ENCODE data around the gene CALML3.

The CALML3 gene

DNA sequence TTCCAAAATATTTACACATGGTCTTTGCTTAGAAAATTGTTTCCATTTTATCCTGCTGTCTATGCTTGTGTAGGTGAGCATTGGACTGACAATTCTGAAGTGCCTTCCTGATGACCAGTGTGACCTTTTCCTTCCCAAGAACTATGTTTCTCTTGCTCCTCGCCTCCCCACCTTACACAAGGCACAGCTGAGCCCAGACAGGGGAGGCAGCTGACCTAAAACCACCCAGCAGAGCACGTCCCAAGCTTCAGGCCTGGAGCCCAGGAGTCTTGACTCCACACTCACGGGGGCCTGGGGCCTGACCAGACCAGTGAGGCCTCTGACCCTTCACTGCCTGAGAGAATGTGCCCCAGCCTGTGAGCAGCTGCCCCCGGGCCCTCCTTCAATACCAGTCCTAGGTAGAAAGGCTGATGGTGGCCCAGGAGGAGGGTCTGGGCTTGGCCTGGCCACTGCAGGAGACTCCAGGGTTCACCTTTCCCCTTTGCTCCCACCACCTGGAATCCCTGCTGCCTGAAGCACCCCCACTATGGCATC lies 32.4 kb upstream of the CALML3 start:
- no peak for DNase-seq

DNA sequence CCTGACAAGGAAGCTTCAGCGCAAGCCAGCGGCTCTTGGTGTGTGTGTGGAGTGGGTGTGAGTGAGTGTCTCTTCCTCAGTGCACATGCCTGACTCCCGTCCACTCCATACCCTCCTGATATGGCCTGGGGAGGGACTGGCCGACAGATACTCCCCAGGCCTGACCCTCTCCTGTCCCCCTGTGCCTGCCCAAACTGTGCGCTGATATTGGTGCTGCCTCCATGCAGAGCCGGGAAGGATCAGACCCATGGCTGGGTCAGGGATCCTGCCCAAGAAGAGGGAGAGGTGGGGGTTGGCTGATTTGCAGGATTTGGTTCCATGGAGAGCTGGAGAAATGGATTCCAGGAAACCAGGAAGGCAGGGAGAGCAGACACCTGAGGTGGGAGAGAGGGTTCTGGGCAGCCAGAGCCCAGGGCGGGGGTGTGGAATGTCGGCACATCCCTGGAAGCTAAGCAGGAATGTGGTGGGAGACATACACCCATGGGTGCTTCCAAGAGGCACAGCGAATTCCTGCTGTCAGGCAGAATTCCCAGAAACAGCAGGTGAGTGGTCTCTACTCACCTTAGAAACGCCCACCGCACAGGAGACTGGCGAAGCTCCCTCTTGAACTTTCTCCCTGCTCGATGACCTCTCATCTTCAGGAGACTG lies 31.7 kb upstream of the CALML3 start:
- DNase-seq = no peak

DNA sequence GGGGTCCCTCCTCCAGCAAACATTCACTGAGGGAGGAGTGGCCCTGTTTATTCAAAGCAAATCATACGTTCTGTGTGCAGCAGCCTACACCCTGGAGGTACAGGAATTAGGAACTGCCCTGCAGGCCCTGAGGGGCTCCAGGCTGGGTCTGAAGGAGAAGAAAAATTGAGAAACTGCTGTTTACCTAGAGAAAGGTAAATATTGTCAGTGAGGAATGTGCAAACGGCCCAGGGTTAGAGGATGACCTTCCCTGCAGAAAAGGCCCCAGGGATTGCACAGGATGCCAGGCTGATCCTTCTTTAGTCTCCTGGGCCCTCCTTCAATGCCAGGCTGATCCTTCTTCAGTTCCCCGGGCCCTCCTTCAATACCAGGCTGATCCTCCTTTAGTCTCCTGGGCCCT lies 31.1 kb upstream of the CALML3 start:
- DNase-seq = no peak

DNA sequence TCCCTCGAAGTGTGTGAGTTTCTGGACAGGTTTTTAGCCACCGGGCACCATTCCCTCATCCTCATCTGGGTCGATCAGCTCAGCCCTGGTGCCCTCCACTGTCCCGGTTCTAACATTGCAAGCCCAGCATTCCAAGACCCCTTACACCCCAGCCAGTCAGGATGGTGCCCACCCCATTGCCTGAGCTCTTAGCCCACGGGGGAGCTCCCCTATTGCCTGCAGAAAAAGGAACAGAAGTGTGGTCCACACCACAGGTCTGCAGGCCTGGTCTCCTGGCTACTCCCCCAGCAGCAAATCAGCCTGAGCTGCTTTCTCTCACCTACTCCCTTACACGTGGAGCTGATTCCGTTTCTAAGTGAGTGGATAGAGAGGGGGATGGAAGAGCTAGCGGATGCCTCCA lies 30.1 kb upstream of the CALML3 start:
- no peak for DNase-seq

DNA sequence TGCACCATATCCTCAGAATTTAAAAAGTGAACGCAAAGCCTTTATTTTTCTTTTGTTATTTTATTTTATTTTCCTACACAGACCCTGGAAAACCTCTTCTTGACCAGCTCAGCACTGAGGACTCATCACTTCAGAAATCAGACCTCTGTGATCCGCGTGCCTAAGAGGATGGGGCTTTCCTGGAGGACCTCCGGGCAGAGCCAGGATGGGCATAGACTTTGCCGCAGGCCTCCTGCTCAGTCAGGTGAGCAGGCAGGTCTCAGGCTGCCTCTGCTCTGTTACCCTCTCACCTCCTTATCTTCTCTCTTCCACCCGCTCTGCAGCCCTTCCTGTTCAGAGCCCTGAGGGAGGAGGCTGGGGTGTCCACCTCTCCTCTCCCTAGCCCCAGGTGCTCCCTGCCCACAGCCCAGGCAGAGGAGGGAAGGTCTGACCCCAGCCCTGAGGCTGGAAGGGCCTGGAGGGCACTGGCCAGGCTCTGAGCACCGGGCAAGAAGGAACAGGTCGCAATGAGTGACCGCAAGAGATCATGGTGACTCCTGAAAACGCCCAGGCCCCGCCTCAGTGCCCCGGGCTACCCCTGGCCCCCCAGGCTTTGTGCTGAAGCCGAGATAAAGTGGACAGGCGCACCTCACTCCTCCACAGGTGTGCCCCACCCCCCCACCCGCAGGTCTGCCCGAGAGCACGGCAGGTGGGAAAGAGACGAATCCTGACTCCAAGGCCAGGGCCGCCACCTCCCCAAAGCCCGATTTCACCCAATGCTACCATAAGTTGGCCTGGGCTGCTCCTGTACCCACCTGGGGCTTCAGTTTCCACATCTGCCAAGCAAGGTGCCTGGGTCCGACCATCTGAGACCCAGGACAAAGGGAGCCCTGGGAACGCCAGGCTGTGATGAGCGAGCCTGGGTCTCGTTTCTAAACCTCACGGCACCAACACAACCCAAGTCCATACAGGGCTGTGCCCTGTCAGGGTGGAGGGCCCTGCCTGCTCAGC lies 28.2 kb upstream of the CALML3 start:
- no peak for DNase-seq

DNA sequence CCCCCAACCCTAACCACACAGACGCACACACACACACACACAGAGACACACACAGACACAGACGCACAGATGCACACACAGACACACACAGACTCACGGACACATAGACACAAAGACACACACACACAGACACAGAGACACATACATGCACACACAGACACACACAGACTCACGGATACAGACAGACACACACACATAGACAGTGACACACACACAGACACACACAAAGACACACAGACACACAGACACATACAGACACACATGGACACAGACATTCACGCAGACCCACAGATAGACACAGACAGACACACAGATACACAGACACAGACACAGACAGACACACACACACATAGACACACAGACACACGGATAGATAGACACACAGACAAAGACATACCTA lies 27.5 kb upstream of the CALML3 start:
- no peak for DNase-seq

DNA sequence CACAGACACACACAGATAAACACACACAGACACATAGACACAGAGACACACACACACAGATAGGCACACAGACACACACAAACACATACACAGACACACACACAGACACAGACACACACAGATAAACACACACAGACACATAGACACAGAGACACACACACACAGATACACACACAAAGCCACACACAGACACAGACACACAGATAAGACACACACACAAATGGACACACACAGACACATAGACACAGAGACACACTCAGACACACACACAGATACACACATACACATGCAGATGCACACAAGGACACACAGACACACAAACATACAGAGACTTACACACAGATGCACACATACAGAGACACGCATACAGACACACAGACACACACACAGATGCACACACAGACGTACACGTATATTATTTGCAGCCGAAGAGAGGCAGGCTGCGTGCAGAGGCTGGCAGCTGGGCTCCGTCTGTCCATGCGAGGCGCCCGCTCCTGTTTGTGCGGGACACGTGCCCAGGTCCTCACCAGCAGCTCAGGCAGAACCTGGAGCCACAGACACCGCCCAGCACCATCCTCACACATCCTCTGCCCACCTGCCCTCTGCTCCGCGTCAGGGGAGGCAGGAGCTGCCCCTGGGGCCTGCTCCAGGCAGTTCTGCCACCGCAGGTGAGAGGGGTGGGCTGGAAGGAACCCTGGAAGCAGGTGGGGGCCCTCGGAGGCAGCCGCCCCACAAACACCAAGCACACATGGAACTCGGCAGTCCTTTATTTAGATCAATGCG lies 26.6 kb upstream of the CALML3 start:
- DNase-seq = no peak

DNA sequence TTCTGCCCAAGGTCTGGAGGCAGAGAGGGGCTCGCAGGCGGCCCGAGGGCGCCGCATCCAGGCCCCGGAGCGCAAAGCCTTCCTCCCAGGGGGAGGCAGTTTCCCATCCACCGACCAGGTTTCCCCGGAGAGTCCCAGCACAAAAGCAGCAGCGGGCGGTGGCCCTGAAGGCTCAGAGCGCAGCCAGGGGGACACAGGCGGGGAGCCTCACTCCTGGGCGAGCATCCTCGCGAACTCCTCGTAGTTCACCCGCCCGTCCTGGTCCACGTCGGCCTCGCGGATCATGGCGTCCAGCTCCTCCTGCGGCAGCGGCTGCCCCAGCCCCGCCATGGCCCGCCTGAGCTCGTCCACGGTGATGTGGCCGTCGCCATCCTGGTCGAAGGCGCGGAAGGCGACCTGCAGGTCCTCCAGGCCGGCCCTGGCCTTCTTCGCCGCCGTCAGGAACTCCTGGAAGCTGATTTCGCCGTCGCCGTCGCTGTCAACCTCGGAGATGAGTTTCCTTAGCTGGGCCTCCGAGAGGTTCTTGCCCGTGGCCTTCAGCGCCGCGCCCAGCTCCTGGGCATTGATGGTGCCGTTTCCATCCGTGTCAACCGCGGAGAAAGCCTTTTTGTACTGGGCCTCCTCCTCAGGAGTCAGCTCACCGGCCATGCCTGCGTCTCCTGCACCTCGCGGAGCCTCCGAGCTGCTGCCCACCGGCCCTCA lies 25.8 kb upstream of the CALML3 start:
- no peak for DNase-seq

DNA sequence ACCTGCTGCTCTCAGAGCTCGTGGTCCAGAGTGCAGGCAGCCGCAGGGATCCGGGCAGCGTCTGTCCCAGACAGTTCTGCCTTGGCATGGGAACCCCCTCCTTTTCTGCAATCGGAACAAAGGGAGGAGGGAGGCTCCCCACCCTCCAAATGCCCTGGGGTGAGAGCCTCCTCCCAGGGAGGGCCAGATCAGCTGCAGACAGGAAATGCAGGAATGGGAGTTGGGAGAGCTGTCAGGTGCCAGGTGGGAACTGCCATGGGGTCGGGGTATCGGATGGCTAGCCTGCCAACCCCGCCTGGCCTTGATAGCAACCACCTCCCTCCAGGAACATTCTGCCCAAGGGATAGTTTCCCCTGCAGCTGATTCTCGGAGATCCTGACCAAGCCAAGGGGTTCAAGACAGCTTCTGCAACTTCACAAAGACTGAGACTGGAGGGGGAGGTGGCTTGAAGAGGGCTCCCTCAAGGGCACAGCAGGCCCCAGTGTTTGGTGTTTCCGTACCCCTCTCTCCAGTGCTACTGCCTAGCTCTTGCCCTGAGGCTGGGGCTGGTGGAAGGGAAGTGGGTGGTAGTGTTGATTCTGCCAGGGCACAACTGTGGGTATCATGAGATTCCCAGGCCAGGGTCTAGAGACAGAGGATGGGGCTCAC lies 25.1 kb upstream of the CALML3 start, which contains the start of gene CALML5:
TSS of gene CALML5 (minus strand) at position 78 of the 648 bp plus-strand sequence. CDS start 132 bp downstream, outside the sequence.
- DNase-seq = no peak

- DNase-seq = no peak
These were observed 24.5 kb upstream of the CALML3 start for GRCh38 chr10:5500162-5500670.

- no peak for DNase-seq
These were observed 23.9 kb upstream of the CALML3 start for GRCh38 chr10:5500910-5501309.

- no peak for DNase-seq
These were observed 22.7 kb upstream of the CALML3 start for GRCh38 chr10:5502061-5502521.

DNA sequence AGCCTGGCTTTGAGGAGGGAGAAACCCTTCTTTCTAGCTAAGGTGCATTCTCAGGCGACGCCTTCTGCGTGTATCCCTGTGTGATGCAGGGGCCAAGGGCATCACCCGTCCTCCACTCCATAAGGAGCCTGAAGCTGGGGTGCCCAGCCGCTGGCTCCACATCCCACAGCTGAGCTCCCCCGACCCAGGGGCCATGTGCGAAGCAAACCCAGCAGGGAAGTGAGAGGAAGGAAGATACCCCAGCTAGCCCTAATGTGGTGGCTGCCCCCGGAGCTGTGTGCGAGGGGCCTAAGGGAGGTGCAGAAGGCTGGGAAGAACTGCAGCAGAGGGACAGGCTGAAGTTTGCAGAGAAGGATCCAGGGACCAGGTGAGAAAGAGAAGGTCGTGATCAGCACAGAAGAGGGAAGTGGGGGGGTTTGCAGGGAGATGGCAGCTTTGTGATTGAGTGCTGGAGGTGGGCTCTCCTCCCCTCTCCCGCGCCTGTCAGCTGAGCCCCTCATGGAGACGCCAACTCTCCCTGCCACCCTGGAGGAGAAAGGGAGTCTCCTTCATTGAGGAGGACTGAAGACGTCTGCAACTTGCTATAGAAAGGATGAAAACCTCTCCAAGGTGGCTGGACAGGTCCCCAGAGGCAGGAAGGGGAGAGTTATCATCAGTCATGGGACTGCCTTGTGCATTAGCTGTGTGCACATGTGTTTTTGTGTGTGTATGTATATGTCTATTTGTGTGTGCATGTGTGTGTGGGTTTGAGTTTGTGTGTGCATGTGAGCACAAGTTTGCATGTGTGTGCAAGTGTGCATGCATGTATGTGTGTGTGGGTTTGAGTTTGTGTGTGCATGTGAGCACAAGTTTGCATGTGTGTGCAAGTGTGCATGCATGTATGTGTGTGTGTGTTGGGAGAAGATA lies 21.9 kb upstream of the CALML3 start:
- DNase-seq = no peak

GRCh38 chr10:5503477-5503835 lies 21.3 kb upstream of the CALML3 start:
- no peak for DNase-seq

- DNase-seq = no peak
These were observed 20.4 kb upstream of the CALML3 start for GRCh38 chr10:5504146-5505072.

- DNase-seq = no peak
These were observed 18.5 kb upstream of the CALML3 start for GRCh38 chr10:5506246-5506645.

GRCh38 chr10:5506751-5507648 lies 17.8 kb upstream of the CALML3 start:
- DNase-seq = no peak

DNA sequence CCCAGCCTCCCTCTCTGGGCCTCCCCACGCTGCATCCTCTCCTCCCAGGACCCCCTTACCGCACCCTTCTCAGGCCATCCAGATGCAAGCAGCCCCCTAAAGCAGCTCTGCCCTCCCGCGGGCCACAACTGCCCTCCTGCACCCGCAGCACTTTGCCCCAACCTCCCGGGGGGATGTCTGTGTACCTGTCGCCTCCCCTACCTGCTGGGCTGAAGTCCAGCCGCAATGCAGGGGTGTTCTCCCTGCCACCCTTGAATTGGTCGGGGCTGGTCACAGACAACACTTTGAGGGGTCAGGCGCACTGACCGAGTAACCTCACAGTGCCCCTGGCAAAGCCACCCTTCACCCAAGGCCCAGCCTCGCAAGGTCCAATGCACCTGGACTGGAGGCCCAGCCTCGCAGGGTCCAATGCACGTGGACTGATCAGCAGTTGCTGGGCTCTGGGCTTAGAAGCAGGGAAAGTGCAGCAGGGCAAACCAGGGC lies 17.1 kb upstream of the CALML3 start:
- DNase-seq = no peak
